ENCODE data around the gene MREG. TPM values are rescaled to one million over a fixed set of nuclear protein-coding genes. Genes with fewer than 3 reads are reported as not detected.

Gene MREG
- total RNA-seq, 1 experiment from 2014 or later = 12.0 TPM

Other genes starting within 250 kb of the MREG start
- gene PECR, start 68.3 kb upstream of the MREG start, total RNA-seq (2014; rRNA removed; shearing (Covaris generic); ENCODE audit: low replicate concordance) = 50.7 and 52.9 TPM in 2 replicates
- gene TMEM169, start 68.4 kb upstream of the MREG start, total RNA-seq (2014; rRNA removed; shearing (Covaris generic); ENCODE audit: low replicate concordance) = 5.5 and 8.3 TPM in 2 replicates
- gene XRCC5, start 95.8 kb upstream of the MREG start, total RNA-seq (2014; rRNA removed; shearing (Covaris generic); ENCODE audit: low replicate concordance) = 219 and 224 TPM in 2 replicates

Data from Caki2 (cell line).